Measurements from ENCODE around the gene CXCR6. TPM values are rescaled to one million over a fixed set of nuclear protein-coding genes. Genes with fewer than 3 reads are reported as not detected.

The CXCR6 gene
- total and polyA plus RNA-seq, 2 of the 8 experiments (the other 6 are each of a cell fraction or from before 2014, with no cell fraction given) = not detected

- no peak for TF ChIP-seq GTF2F1 (IDR thresholded peaks at IDR 0.05; ENCODE audit: borderline replicate concordance, low read depth, low read length)
- no peak for TF ChIP-seq NRF1 (IDR thresholded peaks at IDR 0.05; ENCODE audit: low read depth, low read length)
- TF ChIP-seq CBX5 (IDR thresholded peaks at IDR 0.05; ENCODE audit: low read depth, low read length) = no peak
- TF ChIP-seq POU5F1 (IDR thresholded peaks at IDR 0.05; ENCODE audit: low read depth, low read length) = no peak
These were observed 32.4 kb downstream of the CXCR6 start (continued) for GRCh38 chr3:45975686-45976085.
